ENCODE results near the gene DGKB.

DGKB gene

DNA sequence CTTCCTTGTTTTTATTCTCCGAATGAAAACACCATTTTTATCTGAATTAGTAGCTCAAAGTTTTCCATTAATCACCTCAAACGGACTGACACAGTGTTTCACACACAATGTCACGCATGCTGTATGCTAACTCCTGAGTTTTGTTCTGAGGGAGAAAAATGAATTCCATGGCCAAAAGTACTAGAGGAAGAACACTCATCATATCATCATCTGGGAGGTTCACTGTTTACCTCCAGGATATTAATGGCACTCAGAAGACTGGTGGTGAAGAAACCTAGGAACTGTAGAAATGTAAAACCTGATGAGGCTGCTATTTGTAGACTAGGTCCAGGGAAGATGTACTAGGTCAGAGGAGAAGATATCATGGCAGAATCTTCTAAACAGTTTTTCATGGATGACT lies 517.5 kb downstream of the DGKB start:
- no peak for DNase-seq (ENCODE audit: low read depth)

DNA sequence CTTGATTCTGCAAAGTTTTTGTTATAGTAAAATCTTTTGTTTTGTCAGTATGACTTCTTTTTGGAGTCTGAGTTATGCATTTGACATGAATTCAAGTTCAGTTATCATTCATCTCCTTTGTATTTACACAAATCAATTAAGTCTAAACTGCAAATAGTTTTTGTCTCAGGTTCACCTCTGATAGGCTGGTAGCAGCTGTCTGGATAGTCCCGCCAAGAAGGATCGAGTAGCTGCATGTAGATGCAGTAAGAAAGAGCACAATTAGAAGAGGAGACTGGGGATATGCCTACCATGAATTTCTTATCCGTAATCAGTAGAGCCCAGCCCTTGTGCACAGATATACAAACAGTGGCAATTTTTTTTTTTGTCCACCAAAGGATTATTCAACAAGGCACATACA lies 520.6 kb downstream of the DGKB start:
- no peak for DNase-seq (ENCODE audit: low read depth)

DNA sequence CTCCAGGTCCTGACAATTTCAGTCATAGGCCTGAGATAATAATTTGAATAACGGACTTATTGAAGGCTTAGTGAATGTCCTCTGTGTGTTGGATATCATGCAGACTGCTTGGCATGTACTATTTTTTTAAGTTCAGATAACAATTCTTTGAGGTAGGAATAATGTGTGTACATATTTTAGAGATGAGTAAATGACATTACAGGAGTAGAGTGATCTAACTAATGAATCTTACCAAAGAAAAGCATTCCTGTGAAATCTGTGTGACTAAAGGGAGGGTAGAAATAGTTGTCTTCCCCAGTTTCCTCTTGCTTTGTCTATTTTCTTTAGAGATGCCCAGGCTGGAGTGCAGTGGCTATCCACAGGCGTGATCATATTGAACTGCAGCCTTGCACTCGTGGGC lies 521.2 kb downstream of the DGKB start:
- no peak for DNase-seq (ENCODE audit: low read depth)

DNA sequence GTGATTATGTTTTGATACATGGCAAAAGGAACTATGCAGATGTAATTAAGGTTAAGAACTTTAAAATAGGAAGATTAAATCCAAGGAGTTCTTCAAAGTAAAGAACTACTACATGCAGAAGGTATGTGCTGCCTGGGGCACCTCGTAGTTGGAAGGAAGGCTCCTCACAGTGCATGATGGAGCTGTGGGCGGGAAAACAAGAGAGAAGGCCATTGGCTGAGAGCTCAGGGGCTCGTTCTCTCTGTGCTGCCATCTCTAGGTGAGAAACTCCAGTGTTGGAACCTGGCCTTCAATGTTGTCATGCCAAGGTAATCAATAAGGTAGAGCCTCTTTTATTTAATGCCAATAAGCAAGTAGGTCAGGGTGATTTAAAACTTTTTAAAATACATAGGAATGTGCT lies 521.7 kb downstream of the DGKB start:
- DNase-seq (ENCODE audit: low read depth): no peak

DNA sequence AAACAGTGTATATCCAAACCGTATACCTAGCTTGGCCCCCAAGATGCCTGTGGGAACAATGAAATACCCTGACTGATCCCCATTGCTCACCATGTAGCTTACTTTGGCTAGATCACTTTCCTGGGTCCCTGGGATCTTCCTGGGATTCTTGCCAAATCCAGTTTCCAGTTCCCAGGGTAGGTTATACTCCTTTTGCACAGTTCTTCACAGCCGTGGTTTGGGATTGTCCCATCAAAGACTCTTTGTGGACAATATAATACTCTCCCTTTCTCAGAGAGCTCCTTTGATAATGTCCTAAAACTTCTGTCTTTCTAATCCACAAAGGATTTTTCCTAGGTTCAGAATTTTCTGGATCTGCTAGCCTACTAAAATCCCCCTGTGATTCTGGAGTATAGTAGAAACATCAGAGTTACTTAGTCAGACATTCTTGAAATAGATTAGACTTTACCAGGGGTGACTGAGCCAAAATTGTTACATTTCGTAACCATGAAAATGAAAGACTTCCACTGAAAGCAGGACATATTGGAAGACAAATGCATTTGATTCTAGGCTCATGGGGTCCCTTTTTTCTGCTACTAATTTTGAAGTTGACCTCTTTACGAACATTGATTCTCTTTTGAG lies 524.8 kb downstream of the DGKB start:
- no peak for DNase-seq (ENCODE audit: low read depth)

DNA sequence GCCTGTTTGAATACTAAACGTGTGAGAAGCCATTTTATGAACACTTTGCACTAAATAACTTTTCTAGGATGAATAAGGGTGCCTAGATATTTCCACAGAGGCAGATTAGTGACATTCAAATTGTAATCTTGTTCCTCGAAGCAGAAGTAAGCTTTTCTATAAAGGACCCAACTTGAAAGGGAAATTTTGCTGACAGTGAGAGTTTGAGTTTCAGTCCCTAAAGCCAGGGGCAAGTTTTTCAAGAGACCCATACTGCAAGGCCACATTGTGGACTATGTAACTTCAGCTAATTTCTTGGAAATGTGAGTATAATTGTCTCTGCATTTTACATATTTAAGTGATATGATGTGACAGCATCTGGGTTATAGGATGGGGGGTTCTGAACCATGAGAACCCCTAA lies 525.8 kb downstream of the DGKB start:
- DNase-seq (ENCODE audit: low read depth): no peak

DNA sequence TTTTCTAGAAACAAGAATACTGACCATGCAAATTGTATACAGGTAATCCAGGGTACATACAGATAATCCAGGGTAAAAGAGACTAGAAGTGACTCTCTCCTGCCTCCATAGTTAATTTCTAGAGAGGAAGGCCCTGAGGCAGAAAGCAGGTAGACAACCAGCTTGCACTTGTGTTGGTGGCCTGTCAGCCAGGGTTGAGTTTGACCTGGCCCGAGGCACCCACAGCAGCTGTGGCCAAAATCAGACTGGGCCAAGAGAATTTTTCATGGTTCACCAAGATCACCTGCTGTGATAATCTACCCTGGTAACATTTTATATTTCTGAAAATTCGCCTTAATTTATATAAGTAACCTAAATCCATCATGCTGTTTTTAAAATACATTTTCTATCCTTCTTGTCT lies 526.6 kb downstream of the DGKB start:
- DNase-seq (ENCODE audit: low read depth): no peak

DNA sequence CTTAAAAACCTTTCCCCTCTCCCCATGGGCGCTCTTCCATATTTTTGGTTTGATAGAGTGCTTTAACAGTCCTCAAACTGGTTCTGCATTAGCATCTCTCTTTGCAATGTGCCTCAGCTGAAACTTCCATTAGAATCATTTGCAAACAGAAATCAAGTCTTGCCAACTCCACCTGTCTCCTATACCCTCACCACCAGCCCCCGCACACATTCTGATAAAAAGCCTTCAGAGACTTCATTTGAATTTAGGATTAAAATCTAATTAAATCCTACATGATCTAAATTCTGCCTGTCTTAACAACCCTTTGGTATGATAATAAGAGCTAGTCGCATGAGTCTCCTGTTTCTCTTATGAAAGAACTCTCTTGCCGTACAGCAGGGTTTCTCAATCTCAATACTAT lies 528.2 kb downstream of the DGKB start:
- no peak for DNase-seq (ENCODE audit: low read depth)

DNA sequence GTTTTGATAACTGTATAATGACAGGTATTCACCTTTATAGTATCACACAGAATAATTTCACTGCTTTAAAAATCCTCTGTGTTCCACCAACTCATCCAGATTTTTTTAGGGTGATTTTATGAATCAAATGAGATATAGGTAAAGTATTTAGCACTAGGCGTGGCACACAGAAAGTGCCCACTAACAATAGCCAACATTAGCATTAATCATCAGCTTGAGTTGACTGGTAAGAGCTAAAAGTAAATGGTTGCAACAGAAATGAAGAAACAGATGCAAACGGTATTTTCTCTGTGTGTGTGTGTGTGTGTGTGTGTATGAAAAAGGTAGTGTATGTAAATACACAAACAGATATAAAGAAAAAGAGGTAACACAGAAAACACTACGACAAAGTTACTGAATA lies 534.3 kb downstream of the DGKB start:
- no peak for DNase-seq (ENCODE audit: low read depth)

DNA sequence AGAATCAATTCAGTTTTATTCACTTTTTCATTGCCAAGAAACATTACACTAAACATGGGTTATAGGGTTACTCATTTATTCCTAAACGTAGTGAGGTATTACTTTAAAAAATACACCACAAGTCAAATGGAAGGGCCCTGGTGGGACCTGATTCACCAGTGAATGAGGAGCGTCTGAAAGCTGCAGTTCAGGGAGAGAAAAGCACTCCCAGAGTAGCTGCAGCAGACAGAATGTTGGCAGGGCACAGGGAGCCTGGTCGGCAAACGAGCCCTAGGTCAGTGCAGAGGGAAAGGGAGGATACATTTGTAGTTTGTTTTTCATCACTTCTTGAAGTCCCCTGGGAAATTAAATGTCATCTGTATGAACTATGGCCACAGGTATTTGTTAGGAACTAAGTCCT lies 551.4 kb downstream of the DGKB start:
- no peak for DNase-seq (ENCODE audit: low read depth)

DNA sequence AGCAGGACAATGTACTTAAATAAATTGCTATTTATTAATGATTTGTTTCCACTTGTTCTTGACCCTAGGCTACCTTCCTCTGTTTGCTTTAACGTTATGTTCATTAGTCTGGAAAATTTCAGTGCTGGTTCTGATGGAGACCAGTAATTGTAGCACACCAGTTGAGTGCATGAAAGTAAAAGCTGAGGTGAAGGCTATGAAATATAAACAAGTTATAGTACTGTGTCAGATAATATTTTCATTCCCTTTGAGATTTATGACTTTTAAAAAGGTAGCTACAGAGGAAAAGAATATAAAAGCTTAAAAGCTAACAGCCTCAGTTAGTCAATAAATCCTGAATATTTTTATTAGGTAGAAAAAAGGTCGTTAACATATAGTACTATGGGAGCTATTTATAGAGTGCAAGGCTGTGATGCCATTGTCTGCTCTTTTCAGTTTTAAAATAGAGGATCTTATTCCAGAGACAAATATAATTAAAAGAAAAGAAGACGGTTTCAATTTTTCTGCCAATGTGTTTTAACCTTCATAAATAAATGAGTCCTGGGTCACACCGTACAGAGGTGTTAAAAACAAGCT lies 561.3 kb downstream of the DGKB start:
- DNase-seq (ENCODE audit: low read depth): no peak

DNA sequence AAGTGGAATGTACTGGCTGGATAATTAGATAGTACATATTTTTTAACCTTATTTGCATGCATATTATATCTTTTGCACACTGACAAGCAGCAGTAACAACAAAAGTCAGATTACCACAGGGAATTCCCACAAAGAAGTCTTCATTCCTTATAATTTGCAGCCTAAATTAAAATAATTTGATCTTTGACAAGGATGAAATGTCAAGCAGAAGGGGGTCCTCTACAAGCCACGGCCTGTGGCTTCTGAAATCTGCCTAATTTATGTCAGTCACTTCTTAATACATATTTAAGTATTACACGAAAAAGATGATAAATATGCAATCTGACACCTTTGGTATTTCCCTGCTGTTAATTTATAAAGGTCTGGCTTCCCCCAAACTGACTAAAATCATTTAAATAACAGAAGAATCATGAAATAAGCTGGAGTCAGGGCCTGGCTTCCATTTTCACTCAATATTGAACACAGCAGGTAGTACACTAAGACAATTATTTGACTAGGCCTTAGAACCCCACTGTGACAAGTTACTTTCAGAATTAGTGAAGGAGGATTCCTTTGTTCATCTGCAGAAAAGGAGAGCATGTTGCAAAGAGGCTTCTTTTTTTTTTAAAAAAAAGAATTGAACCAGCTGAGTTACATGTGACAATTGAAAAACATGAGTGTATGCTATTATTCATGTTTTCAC lies 562.0 kb downstream of the DGKB start:
- DNase-seq (ENCODE audit: low read depth): no peak

DNA sequence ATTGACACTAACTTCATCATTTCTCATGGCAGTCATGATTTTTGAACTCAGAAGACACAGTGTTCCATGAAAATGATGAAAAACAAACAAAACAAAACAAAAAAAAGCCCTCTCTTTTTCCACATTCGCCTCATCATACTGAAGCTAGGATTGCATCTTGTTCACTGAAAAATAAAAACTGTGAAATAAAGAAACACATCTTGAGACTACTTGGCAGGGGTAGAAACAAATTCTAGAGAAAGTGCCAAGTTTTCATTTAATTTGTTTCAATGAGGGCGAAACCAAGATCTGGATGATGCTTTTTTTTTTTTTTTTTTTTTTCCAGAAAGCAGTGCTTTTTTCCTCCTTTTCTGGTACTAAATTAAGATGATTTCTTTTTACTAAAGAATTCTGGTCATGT lies 562.7 kb downstream of the DGKB start:
- DNase-seq (ENCODE audit: low read depth): no peak

DNA sequence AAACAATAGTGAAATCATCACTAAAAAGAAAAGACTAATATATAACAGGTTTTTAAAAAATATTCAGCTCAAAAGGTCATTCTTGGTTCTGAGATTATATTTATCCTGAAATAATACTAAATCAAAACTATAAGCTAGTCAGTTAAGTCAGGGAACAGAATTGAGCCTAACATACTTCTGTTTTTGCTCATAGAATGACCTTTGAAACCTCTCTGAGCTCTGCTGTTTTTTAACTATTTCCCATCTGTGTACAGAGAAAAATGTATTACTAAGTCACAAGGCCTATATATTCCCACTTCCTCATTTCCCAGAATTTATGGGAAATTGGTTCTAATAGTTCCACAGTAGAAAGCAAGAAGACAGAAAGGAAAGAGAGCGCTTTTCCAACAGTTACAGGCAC lies 566.3 kb downstream of the DGKB start:
- DNase-seq (ENCODE audit: low read depth): no peak

DNA sequence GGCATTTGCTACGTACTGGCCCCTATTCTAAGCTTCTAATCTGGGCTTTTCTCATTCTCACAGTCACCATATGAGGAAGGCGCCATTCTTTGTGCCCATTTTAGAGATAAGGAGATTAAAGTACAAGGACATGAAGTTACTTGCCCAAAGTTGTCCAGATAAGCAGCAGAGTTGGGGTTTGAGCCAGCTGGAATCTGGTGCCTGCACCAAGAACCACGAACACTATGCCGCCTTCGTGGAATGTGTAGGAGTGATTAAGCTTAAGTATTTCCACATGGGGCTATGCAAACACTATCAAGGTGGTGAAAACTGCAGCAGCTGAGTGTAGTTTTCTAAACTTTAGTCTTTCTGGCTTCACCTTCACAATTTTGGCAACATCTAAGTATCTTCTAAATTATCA lies 570.4 kb downstream of the DGKB start:
- no peak for DNase-seq (ENCODE audit: low read depth)

DNA sequence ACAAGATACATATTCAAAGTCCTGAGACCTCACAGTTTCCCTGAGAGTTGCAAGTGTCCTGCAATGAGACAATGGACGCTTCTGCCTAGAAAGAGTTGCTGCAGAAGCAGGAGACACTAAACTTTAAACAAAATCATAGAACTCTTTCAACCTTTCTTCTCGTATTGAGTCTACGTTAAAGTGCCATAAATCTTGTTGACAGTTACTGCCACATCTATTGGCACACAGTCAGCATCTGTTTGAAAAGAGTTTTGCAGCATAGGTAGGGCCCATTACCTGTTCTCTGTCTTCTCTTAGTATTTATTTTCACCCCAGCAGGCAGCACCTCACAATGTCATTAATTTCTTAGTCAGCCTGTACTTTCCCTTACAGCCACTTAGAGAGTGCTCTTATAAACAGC lies 577.8 kb downstream of the DGKB start:
- DNase-seq (ENCODE audit: low read depth): no peak

DNA sequence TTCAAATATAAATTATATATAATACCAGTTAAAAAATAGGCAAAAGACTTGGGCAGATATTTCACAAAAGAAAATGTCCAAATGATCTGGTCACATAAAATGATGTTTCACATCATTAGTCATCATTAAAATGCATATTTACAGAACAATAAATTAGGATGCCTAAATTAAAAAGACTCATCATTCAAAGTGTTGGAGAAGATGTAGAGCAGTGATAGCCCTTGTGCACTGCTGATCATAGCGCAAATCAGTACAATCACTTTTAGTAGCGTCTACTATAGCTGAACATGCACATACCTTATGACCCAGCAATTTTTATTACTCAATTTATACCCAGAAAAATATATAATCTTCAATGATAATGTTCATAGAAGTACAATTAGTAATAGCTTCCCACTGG lies 579.8 kb downstream of the DGKB start:
- no peak for DNase-seq (ENCODE audit: low read depth)

DNA sequence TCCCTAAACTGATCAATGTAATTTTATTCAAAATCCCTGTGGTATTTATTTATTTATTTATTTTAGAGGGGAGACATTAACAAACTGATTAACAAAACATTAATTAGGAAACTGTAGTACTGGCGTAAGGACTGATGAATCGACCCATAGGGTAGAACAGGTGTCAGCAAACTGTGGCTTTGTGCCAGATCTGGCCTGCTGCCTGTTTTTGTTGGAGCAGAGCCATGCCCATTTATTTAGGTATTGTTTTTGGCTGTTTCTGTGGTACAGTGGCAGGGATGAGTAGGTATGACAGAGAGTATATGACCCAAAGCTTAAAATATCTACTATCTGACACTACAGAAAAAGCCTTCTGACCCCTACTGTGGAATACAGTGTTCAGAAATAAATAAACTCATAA lies 580.6 kb downstream of the DGKB start:
- no peak for DNase-seq (ENCODE audit: low read depth)

DNA sequence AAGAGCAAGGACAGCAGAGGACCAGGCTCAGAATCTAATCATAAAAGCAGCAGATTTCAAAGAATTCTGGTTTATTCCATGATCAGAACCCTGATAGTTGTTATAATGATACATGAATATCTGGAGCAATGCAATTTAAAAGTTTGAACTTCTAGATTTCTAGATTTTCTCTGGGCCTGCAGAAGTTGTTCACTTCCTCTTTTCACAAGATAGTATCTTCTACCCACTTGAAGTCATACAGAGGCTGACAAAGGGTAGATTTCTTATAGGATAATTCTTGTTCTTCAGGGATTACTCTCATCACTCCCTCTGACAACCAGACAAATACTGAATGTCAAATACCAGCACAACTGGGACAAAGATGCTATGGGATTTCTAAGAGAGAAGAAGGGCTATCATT lies 593.1 kb downstream of the DGKB start:
- DNase-seq (ENCODE audit: low read depth): no peak

DNA sequence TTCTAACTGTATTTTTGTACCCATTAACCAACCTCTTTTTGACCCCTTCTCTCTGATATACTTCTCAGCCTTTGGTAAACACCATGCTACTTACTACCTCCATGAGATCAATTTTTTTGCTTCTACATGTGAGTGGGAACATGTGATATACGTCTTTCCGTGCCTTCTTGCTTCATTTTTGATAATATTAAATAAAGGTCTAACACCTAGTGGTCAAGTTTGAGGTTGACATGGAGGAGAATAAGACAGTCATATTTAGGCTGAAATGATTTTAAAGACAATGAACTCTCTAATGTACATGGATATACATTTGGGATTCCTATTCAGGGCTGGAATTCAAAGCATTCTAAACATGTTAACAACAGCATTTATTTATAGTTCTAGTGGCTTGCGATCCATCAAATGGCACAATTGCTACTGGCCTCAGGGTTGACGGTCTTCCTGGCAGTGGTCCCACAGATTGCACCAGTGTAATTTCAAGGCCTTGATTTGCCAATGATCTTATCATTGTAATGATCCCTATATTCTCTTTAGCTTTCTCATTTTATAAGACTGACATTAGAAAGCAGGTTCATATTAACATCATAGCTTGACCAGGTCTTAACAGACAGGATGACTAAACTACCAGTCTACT lies 597.2 kb downstream of the DGKB start:
- DNase-seq (ENCODE audit: low read depth): no peak

DNA sequence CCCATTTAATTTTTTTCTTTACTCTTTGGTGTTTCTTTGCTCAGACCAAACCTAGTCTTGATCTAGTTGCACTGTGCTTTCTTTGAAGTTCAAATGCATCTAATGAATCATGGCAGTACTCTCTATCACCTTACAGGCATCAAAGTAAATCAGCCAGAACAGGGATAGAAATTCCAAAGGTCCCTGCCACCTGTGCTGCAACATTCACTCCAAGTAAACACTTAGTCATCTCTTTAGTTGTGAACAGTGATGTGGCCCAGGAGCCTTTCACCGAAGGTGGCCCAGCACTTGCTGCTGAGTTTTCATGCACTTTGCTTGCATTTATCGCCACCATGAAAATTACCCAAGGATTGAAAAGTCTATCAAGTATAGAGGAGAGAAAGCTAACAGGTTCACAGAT lies 599.0 kb downstream of the DGKB start:
- no peak for DNase-seq (ENCODE audit: low read depth)

DNA sequence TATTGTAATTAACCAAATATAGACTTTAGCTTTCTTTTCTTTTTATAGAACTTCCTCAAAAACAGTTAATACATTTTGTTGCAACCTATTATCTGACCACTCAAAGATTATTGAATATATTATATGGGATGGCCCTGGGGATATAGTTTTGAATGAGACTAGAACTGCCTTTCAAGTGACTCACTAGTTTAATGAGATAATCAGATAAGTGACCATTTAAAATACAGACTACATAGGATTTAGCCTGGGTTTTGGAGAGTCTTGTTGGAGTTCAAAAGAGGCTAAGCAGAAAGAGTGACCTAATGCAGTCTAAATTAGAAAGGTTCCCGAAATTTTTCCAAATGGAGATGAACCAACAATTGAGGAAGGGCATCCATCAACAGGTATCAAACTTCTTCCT lies 607.9 kb downstream of the DGKB start:
- no peak for DNase-seq (ENCODE audit: low read depth)

DNA sequence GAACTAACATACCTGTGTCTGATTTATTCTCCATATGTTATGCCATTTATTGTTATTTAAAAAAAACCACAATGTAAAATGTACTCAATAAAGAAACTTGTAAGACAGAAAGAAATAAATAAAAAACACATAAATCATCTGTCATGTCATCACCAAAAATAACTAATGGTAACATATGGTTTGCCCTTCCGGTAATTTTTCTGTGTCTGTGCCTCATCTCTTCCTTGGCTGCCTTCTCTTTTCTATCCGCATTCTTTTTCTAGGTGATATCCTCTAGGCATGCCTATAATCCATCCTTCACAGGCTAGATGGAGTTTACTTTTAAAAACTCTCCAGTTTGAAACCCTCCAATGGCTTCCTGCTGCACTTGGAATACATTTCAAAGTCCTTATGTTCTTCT lies 609.1 kb downstream of the DGKB start:
- DNase-seq (ENCODE audit: low read depth): no peak

DNA sequence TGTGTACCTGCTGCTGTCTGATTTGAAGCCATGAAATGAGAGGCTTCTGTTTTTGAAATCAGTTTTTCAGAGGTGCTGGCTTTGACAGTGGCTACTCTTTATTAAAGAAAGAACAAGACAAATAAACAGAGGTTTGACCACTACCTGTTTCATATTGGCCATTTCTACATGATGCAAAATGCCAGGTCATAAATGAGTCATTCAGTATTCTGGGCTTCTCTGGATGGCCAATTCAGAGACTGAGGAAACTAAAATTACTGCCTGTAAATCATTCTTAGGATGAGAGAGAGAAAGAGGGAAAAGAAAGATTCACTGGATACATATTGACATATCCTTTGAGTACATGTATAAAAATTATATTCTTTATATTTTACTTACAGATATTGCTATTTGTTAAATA lies 609.8 kb downstream of the DGKB start:
- no peak for DNase-seq (ENCODE audit: low read depth)
